ENCODE data around the gene TTLL8. TPM values are rescaled to one million over a fixed set of nuclear protein-coding genes. Genes with fewer than 3 reads are reported as not detected.

TTLL8 gene
- total and polyA plus RNA-seq, 11 donors = not detected

- no peaks in the 10 kb centered on the region for H3K36me3 ChIP-seq
- intact Hi-C loops (cut with DNase I) = loop anchor here in 3 of 10 donors (5.0 kb wide), 2 partner anchors 36 to 41 kb away; no protein-coding TSS in a partner anchor
- no peak overlapping the region for H3K4me3 ChIP-seq
- H3K27ac ChIP-seq = no peak overlapping the region
- TF ChIP-seq CTCF (IDR thresholded peaks at IDR 0.05) = no peak
- no peak for TF ChIP-seq POLR2A (IDR thresholded peaks at IDR 0.05)
- no peaks in the 10 kb centered on the region for H3K9me3 ChIP-seq
- no peak for ATAC-seq
- DNase-seq = no peak
- 87 to 93% (median 90%) methylated on average over 5 of the region's 5 CpGs for WGBS, 4 donors
- H3K27me3 ChIP-seq = no peaks in the 10 kb centered on the region
- peaks cover 0 to 48% (median 23%) of the 10 kb centered on the region in 12 donors for H3K4me1 ChIP-seq
Measured at GRCh38 chr22:49973018-49973961, 84.8 kb downstream of the TTLL8 start.

GRCh38 chr22:49972163-49973017 is 85.7 kb downstream of the TTLL8 start:
- H3K4me1 ChIP-seq = peaks cover 0 to 57% (median 30%) of the 10 kb centered on the region in 12 donors
- peak overlapping the region in 7 of 12 donors; percentile 81 to 99 (median 92) for H3K27ac ChIP-seq
- H3K4me3 ChIP-seq = peak overlapping the region in 3 of 12 donors; percentile 54 to 65 (median 61)
- 51 to 57% (median 53%) methylated on average over 44 to 45 of the region's 45 CpGs for WGBS, 4 donors
- H3K27me3 ChIP-seq = no peaks in the 10 kb centered on the region
- DNase-seq (peak; percentile 19 to 65 (median 34)), ATAC-seq (no peak)
- TF ChIP-seq CTCF (IDR thresholded peaks at IDR 0.05) = no peak
- no peak for TF ChIP-seq POLR2A (IDR thresholded peaks at IDR 0.05)
- H3K36me3 ChIP-seq = no peaks in the 10 kb centered on the region
- H3K9me3 ChIP-seq = no peaks in the 10 kb centered on the region
- intact Hi-C loops (cut with DNase I) = loop anchor here in 3 of 10 donors (5.0 kb wide), 2 partner anchors 35 to 40 kb away; no protein-coding TSS in a partner anchor

- peak overlapping the region; percentile 49 to 99 (median 91) for H3K27ac ChIP-seq
- peaks cover 6 to 62% (median 39%) of the 10 kb centered on the region in 12 donors for H3K4me1 ChIP-seq
- no peaks in the 10 kb centered on the region for H3K27me3 ChIP-seq
- intact Hi-C loops (cut with DNase I) = loop anchor here in 4 of 10 donors (2.0 to 5.0 kb wide), 3 partner anchors 34 to 39 kb away; no protein-coding TSS in a partner anchor
- H3K36me3 ChIP-seq = no peaks in the 10 kb centered on the region
- no peak for TF ChIP-seq POLR2A (IDR thresholded peaks at IDR 0.05)
- no peak for TF ChIP-seq CTCF (IDR thresholded peaks at IDR 0.05)
- DNase-seq (peak; percentile 77 to 92 (median 88)), ATAC-seq (peak; percentile 57 to 74 (median 72))
- H3K4me3 ChIP-seq = peak overlapping the region; percentile 22 to 65 (median 54)
- WGBS, 4 donors = 7 to 10% (median 9%) methylated on average over 55 to 81 of the region's 81 CpGs
- no peaks in the 10 kb centered on the region for H3K9me3 ChIP-seq
Measured at GRCh38 chr22:49971232-49972162, 86.6 kb downstream of the TTLL8 start.

Data from heart left ventricle (tissue), 16 donors.